CD4-positive, alpha-beta T cell treated with Interleukin-10 for 1 hour (primary cell): ENCODE data around the gene DHDH.
"Not testable (repeated sequence)": the region's sequence is repeated elsewhere in the genome, so short reads cannot be mapped to it uniquely, and the experiment has no call there.

Experiments used
- DNase-seq: peaks from one replicate; pipeline ENCODE4 v3.0.0-alpha.2; 2020

Gene DHDH

GRCh38 chr19:48918071-48918470, 15.4 kb upstream of the DHDH start:
- DNase-seq = no peak

- peak; percentile 35 for DNase-seq
Measured at GRCh38 chr19:48918801-48919247, 14.7 kb upstream of the DHDH start.

- DNase-seq = not testable (repeated sequence)
Measured at GRCh38 chr19:48919271-48919670, 14.2 kb upstream of the DHDH start.

- no peak for DNase-seq
Measured at GRCh38 chr19:48920949-48921348, 12.6 kb upstream of the DHDH start.

- DNase-seq = no peak
Measured at GRCh38 chr19:48921721-48922500, 11.6 kb upstream of the DHDH start.

- DNase-seq = no peak
Measured at GRCh38 chr19:48922548-48923490, 10.7 kb upstream of the DHDH start.

- no peak for DNase-seq
Measured at GRCh38 chr19:48925240-48925843, 8.2 kb upstream of the DHDH start.

- DNase-seq = not testable (repeated sequence)
Measured at GRCh38 chr19:48925890-48926289, 7.6 kb upstream of the DHDH start.

- DNase-seq = no peak
Measured at GRCh38 chr19:48926909-48927308, 6.6 kb upstream of the DHDH start.

- not testable (repeated sequence) for DNase-seq
Measured at GRCh38 chr19:48927692-48928091, 5.8 kb upstream of the DHDH start.

GRCh38 chr19:48928164-48929025, 5.1 kb upstream of the DHDH start:
- no peak for DNase-seq

GRCh38 chr19:48934837-48935236, 1.3 kb downstream of the DHDH start:
- DNase-seq = no peak

GRCh38 chr19:48935864-48936263, 2.4 kb downstream of the DHDH start:
- DNase-seq = no peak

GRCh38 chr19:48938256-48938655, 4.8 kb downstream of the DHDH start:
- DNase-seq = no peak

- no peak for DNase-seq
Measured at GRCh38 chr19:48940902-48941301, 7.4 kb downstream of the DHDH start.

- DNase-seq = no peak
Measured at GRCh38 chr19:48943081-48943480, 9.6 kb downstream of the DHDH start.

GRCh38 chr19:48945415-48945814, 11.9 kb downstream of the DHDH start:
- DNase-seq = no peak

GRCh38 chr19:48945817-48946216, 12.3 kb downstream of the DHDH start:
- DNase-seq = no peak

GRCh38 chr19:48946463-48947257, 13.2 kb downstream of the DHDH start:
- DNase-seq = no peak

- no peak for DNase-seq
Measured at GRCh38 chr19:48947258-48947542, 13.7 kb downstream of the DHDH start.

- no peak for DNase-seq
Measured at GRCh38 chr19:48950159-48950558, 16.7 kb downstream of the DHDH start.
